Stimulated activated effector memory CD8-positive, alpha-beta T cell treated with anti-CD3 and anti-CD28 coated beads, Interleukin-12 subunit alpha, Interleukin-12 subunit beta, amount 100 ng/mL, for 72 hours (primary cell): ENCODE measurements around the gene RAB20.
A peak's percentile ranks its signal among the peaks of the same experiment; 100 is the strongest.
"Not testable (repeated sequence)": the region's sequence is repeated elsewhere in the genome, so short reads cannot be mapped to it uniquely, and the experiment has no call there.

Source experiments
- ATAC-seq: fragments of 150-1000 bp; cut with Tn5 transposase; 2 replicates; pipeline ENCODE4 v1.10.0; 2021
- DNase-seq, 2 donors: peaks; one replicate each; pipeline ENCODE4 v3.0.0; 2021 to 2022; ENCODE audit warnings: low spot score in 2 of 2
- H3K27ac Mint-ChIP-seq: one replicate; pipeline ENCODE4 v1.8.0; 2022; ENCODE audit warnings: mild to moderate bottlenecking, mixed read lengths
- H3K36me3 Mint-ChIP-seq: one replicate; pipeline ENCODE4 v1.8.0; 2022; ENCODE audit warnings: mild to moderate bottlenecking, mixed read lengths
- H3K4me1 Mint-ChIP-seq: one replicate; pipeline ENCODE4 v1.8.0; 2022; ENCODE audit warnings: mixed read lengths
- H3K4me3 Mint-ChIP-seq: one replicate; pipeline ENCODE4 v1.8.0; 2022; ENCODE audit warnings: mild to moderate bottlenecking, mixed read lengths
- H3K9me3 Mint-ChIP-seq: one replicate; pipeline ENCODE4 v1.8.0; 2022; ENCODE audit warnings: mixed read lengths

Gene RAB20, protein sequence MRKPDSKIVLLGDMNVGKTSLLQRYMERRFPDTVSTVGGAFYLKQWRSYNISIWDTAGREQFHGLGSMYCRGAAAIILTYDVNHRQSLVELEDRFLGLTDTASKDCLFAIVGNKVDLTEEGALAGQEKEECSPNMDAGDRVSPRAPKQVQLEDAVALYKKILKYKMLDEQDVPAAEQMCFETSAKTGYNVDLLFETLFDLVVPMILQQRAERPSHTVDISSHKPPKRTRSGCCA

DNA sequence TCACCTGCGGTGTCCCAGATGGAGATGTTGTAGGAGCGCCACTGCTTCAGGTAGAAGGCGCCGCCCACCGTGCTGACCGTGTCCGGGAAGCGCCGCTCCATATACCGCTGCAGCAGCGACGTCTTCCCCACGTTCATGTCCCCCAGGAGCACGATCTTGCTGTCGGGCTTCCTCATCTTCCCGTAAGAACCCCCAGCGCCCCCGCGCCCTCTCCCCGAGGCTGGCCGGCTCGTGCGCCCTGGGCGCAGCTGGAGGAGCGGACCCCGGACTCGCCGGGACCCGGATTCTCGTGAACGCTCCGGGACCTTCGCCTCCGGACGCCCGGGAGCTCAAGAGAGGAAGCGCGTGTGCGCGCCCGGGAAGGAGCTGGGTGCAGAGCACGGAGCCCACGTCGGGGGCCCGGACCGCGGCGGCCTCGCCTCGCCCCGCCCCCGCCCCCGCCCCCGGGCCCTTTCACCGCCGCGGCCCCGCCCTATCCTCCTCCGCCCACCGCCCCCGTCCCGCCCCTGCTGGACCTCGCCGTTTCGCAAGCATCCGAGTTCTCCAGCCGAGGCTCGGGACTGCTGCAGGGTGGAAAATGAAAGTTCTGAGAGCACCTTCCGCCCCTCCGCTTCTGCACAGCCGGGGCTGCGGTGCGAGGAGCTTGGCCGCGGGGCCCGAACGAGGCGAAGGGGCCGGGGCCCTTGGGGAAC lies at the start of gene RAB20:
Gene RAB20, minus strand, starts transcription at position 379 of the 692 bp plus-strand sequence. Its CDS starts 203 bp downstream, at position 176.
- DNase-seq: peak; percentile 16 to 72
- Mint-ChIP-seq H3K27ac (peak within 1 kb of the TSS; percentile 41), H3K9me3 (no peaks in the 10 kb centered on the region), H3K4me1 (peaks cover 16% of the 10 kb centered on the region), H3K4me3 (peak within 1 kb of the TSS; percentile 82), H3K36me3 (no peaks in the 10 kb centered on the region)
- ATAC-seq: peak; percentile 70

DNA sequence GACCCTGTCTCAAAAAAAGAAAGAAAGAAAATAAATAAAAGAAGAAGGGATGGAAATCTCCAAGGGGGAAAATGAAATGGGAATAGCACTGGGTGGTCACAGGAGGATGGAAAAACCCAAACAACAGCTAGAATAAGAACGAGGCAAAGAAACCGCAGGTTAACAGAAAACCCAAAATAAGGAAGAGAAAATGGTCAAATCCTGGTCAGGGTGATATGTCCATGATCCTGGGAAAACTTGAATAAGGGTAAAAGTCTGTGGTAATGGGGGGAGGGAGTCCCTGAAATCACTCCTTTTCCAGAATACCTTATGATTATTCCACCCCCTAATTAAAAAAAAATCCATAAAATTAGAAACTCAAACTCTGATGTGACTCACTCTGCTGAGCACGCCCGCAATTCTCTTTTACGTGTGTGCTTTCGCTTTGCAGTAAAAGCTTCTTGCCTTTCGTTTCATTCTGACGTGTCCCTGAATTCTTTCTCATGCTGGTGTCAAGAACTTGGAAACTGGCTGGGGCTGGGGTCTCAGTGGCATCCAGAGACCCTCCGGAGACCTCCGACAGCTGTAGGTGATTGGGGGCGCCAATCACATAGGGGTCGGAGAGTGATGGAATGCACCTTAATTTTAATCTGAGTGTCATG lies 49.6 kb upstream of the RAB20 start:
- H3K9me3 Mint-ChIP-seq: peaks cover 3% of the 10 kb centered on the region
- peak overlapping the region; percentile 65 for H3K27ac Mint-ChIP-seq
- peak overlapping the region; percentile 48 for H3K4me3 Mint-ChIP-seq
- no peaks in the 10 kb centered on the region for H3K36me3 Mint-ChIP-seq
- ATAC-seq: peak; percentile 60
- H3K4me1 Mint-ChIP-seq: peaks cover 25% of the 10 kb centered on the region
- DNase-seq: no peak

DNA sequence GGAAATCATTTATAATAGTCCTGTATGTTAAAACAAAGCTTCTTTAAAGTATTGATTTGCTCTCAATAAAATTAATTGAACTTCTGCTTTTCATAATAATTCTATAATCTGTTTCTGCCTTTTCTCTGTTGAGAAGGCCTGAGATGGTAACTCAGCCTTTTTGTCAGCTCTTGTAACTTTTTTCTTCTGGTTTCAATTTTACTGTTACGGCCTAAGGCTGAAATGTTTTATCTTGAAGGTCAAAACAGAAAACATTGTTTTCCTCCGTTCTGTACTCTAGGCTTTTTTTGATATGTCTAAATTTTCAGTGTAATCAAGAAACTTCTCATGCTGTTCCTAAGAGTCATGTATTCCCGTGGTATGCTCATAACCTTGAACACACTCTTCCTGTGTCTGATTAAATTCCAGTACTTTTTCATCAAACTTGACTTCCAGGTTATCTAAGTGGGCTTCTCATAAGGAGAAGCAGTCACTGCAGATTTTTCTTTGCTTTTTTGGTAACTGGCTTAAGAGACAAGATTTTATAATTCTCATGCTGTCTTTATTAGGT lies 46.2 kb upstream of the RAB20 start:
- Mint-ChIP-seq H3K36me3 (no peaks in the 10 kb centered on the region), H3K9me3 (no peaks in the 10 kb centered on the region), H3K27ac (no peak overlapping the region), H3K4me3 (no peak overlapping the region), H3K4me1 (peaks cover 18% of the 10 kb centered on the region)
- DNase-seq: no peak
- ATAC-seq: no peak

DNA sequence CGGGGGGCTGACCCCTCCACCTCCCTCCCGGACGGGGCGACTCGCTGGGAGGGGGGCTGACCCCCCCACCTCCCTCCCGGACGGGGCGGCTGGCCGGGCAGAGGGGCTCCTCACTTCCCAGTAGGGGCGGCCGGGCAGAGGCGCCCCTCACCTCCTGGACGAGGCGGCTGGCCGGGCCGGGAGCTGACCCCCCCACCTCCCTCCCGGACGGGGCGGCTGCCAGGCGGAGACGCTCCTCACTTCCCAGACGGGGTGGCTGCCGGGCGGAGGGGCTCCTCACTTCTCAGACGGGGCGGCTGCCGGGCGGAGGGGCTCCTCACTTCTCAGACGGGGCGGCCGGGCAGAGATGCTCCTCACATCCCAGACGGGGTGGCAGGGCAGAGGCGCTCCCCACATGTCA lies 44.8 kb upstream of the RAB20 start:
- ATAC-seq, H3K27ac Mint-ChIP-seq, H3K36me3 Mint-ChIP-seq, H3K9me3 Mint-ChIP-seq, H3K4me3 Mint-ChIP-seq, DNase-seq: not testable (repeated sequence)
- H3K4me1 Mint-ChIP-seq: peaks cover 12% of the 10 kb centered on the region

DNA sequence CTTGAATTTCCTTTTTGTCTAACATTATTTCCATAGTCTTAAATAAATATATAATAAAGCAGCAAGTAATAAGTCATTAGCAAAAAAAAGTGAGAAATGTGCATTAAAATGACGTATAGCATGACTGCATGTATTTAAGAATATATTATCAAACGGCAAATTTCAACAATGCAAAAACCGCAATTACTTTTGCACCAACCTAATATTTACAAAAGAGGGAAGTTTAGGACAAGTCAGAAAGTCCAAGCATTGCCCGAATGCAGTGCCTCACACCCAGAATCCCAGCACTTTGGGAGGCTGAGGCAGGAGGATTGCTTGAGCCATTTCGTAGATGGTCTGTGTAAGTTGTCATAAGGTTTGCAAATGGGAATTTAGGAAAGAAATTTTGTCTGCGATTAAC lies 43.6 kb upstream of the RAB20 start:
- H3K4me1 Mint-ChIP-seq: peaks cover under 1% of the 10 kb centered on the region
- H3K27ac Mint-ChIP-seq: no peak overlapping the region
- no peaks in the 10 kb centered on the region for H3K36me3 Mint-ChIP-seq
- DNase-seq (no peak), ATAC-seq (no peak)
- H3K4me3 Mint-ChIP-seq: no peak overlapping the region
- H3K9me3 Mint-ChIP-seq: no peaks in the 10 kb centered on the region

DNA sequence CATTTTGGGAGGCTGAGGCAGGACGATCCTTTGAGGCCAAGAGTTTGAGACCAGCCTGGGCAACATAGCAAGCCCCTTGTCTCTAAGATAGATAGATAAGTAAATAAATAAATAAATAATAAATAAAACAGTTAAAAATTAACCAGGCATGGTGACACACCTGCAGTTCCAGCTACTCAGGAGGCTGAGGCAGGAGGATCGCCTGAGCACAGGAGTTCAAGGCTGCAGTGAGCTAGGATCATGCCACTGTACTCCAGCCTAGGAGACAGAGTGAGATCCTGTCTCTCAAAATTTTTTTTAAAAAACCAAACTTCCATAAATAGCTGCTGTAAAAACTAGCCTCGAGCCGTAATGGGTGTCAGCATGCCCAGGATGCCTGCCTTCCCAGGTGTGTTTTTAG lies 39.5 kb upstream of the RAB20 start:
- no peak overlapping the region for H3K4me3 Mint-ChIP-seq
- H3K4me1 Mint-ChIP-seq: no peaks in the 10 kb centered on the region

DNA sequence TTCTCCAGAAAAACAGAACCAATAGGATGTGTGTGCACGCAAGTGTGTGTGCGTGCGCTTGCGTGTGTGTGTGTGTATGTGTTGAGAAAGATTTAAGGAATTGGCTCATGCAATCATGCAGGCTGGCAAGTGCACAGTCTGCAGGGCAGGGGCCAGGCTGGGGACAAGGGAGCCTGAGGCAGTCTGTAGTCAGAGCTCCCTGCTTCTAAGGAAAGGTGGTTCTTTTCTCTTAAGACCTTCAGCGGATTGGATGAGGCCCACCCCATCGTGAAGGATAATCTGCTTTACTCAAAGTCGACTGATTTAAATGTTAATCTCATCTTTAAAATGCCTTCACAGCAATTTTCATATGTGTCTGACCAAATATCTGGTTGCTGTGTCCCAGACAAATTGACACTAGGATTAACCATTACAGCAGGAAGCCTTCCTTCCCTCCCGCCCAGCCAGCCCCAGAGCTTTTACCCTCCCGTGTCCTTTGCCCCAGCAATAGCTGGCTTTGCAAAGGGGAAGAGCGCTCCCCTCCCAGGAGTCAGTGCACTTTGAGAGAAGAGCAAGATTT lies 38.8 kb upstream of the RAB20 start:
- H3K36me3 Mint-ChIP-seq: no peaks in the 10 kb centered on the region
- no peaks in the 10 kb centered on the region for H3K9me3 Mint-ChIP-seq
- H3K4me1 Mint-ChIP-seq: no peaks in the 10 kb centered on the region
- H3K4me3 Mint-ChIP-seq: no peak overlapping the region
- DNase-seq (no peak), ATAC-seq (no peak)
- H3K27ac Mint-ChIP-seq: no peak overlapping the region

More for the DNA sequence above, 39.5 kb upstream of the RAB20 start:
- DNase-seq (no peak), ATAC-seq (no peak)
- Mint-ChIP-seq H3K36me3 (no peaks in the 10 kb centered on the region), H3K27ac (no peak overlapping the region), H3K9me3 (no peaks in the 10 kb centered on the region)

DNA sequence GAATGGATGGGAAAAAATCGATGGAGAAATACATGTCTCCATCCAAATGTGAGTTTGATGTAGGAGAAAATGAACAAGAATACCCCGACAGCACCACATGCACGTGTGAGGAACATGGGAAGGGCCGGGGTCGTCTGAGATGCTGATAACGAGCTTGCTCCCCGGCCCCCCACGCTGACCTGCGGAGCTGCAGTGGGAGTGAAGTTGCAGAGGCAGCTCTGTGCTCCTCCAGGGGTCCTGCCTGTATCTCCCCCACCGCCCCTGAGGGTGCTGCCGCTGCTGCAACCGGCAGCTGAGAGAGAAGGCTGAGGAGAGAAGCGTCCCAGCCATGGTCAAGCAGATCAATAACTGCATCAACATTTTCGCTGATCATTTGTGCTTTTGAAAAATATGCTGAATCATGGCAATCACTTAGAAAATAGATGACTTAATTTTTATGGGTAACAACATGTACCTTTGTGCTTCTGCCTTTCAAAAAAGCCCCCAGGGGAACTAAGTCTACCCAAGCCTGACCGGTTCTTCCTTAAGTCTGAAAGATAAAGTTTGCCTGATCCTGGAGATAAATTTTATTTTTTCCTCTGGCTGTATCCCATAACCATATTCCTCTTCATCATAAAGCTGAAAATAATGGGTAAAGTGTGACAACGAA lies 35.6 kb upstream of the RAB20 start:
- H3K27ac Mint-ChIP-seq: no peak overlapping the region
- H3K4me3 Mint-ChIP-seq: no peak overlapping the region
- no peak for ATAC-seq

DNA sequence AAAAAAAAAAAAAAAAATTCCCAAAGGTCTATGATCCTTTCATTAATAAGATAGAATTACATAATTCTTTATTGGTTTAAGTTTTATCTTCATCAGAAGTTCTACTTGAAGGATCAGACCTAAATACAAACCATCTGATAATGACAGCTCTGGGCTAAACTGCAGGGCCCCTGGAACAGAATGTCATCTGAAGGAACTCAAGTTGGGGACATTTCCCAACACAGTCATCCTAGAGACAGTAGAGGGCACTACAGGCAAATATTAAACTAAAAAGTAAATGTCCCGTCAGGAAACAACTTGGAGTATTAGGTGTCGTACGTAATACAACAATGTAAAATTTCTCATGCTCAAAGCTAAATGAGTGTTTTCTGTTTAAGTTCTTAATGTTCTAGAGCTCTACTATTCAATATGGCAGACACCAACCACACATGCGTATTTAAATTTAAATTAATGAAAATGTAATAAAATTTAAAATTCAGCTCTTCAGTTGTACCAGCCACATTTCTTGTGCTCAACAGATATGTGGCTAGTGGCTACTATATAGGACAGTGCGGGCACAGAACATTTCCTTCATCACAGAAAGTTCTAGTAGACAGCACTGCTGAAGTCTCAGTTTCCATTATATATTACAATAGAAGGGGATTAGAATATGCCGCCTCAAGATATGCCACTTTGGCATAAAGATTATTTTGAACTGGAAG lies 32.1 kb upstream of the RAB20 start:
- ATAC-seq (peak; percentile 84), DNase-seq (no peak)
- Mint-ChIP-seq H3K36me3 (no peaks in the 10 kb centered on the region), H3K4me3 (no peak overlapping the region), H3K4me1 (no peaks in the 10 kb centered on the region), H3K9me3 (no peaks in the 10 kb centered on the region), H3K27ac (no peak overlapping the region)

More for the DNA sequence above, 35.6 kb upstream of the RAB20 start:
- Mint-ChIP-seq H3K9me3 (no peaks in the 10 kb centered on the region), H3K36me3 (no peaks in the 10 kb centered on the region), H3K4me1 (no peaks in the 10 kb centered on the region)
- no peak for DNase-seq

DNA sequence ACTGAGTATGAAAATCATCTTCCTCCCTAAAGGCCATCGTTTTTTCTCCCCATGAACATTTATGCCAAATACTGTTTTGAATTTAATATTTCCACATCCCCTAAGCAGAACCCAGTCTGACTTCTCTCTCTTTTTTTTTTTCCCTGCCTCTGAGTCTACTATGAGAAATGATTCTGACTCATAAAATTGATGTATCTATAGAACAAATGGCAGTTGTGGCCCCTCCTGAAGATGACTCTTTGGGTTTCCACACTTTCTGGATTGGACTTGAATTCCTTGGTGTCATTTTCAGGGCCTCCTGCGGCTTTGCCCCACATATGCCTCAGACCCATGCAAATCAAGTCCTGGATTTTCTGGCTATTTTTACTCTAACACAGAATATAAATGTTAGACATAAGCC lies 31.1 kb upstream of the RAB20 start:
- no peak overlapping the region for H3K27ac Mint-ChIP-seq
- H3K4me1 Mint-ChIP-seq: no peaks in the 10 kb centered on the region
- ATAC-seq: no peak

DNA sequence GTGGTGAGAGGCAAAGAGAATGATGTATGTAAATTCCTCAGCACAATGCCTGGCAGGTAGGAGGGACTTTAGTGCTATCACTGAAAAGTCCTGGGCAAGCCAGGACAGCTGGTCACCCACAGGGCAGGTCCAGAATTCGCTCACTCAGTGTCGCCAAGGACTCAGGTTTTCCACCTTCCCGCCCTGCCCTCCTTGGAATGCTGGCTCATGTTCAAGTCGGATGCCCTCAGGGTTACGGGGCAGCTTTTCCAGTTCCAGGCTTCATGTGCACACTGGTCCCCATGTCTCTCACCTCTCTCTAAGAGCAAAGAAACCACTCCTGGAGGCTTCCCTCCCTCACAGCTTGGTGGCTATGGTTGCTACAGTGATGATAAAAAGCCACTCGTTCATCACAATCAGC lies 29.1 kb upstream of the RAB20 start:
- H3K4me3 Mint-ChIP-seq: no peak overlapping the region

More for the DNA sequence above, 31.1 kb upstream of the RAB20 start:
- H3K9me3 Mint-ChIP-seq: no peaks in the 10 kb centered on the region
- H3K4me3 Mint-ChIP-seq: no peak overlapping the region
- DNase-seq: no peak
- H3K36me3 Mint-ChIP-seq: no peaks in the 10 kb centered on the region

DNA sequence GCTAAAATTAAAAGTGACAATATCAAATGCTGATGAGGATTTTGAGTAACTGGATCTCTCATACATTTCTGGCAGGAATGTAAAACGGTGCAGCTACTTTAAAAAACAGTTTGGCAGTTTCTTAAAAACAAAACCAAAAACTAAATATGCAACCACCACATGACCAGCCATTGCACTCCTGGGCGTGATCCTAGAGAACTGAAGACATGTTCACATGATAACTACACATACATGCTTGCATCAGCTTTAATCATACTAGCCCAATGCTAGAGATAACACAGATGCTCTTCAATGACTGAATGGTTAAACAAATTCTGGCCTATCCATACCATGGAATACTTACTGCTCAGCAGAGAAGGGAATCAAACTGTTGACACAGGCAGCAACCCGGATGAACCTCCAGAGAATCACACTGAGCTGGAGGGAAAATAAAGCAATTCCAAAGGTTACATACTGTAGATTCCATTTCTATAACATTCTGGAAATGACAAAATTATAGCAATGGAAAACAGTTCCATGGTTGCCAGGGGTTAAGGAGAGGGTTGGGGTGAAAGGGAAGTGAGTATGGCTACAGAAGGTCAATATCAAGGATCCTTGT lies 28.4 kb upstream of the RAB20 start:
- Mint-ChIP-seq H3K9me3 (no peaks in the 10 kb centered on the region), H3K4me1 (no peaks in the 10 kb centered on the region), H3K36me3 (no peaks in the 10 kb centered on the region)

More for the DNA sequence above, 29.1 kb upstream of the RAB20 start:
- H3K9me3 Mint-ChIP-seq: no peaks in the 10 kb centered on the region
- no peak overlapping the region for H3K27ac Mint-ChIP-seq
- H3K4me1 Mint-ChIP-seq: no peaks in the 10 kb centered on the region
- ATAC-seq (no peak), DNase-seq (no peak)
- H3K36me3 Mint-ChIP-seq: no peaks in the 10 kb centered on the region

DNA sequence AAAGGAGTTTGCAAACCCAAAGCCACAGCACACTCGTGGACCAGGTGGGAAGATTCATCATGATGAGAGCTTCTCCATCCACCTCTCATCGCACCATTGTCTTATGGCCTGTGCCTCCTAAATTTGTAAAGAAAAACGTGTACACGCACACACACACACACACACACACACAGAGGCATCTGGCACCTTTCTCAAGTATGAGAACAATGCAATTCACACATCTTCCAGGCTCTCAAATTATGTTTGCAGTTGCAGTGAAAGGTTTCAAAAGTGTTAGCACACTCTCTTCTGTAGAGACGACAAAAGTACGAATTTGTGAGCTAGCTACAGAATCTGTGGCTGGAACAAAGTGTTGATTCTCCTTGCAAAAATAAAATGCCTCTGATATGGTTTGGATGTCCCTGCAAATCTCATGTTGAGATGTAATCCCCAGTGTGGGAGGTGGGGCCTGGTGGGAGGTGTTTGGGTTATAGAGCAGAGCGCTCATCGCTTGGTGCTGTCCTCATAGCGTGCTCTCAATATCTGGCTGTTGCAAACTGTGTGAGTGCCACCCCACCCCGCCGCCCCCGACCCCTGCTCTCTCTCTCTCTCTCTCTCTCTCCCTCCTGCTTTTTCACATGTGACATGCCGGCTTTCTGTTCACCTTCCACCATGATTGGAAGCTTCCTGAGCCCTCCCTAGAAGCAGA lies 21.8 kb upstream of the RAB20 start:
- H3K27ac Mint-ChIP-seq: no peak overlapping the region
- H3K36me3 Mint-ChIP-seq: no peaks in the 10 kb centered on the region
- no peak for ATAC-seq
- no peak for DNase-seq
- no peaks in the 10 kb centered on the region for H3K9me3 Mint-ChIP-seq
- H3K4me1 Mint-ChIP-seq: no peaks in the 10 kb centered on the region
- no peak overlapping the region for H3K4me3 Mint-ChIP-seq

More for the DNA sequence above, 28.4 kb upstream of the RAB20 start:
- no peak for DNase-seq
- H3K4me3 Mint-ChIP-seq: no peak overlapping the region
- H3K27ac Mint-ChIP-seq: no peak overlapping the region
- ATAC-seq: no peak
